GM19239 (cell line): ENCODE measurements around the gene EIF4E3.
A peak's percentile ranks its signal among the peaks of the same experiment; 100 is the strongest.

Experiments
- DNase-seq: peaks from one replicate; pipeline ENCODE4 v3.0.0; 2011; ENCODE audit warnings: low spot score; ENCODE audit not compliant: insufficient read length
- FAIRE-seq: peaks from 2 replicates; lab custom pipeline; 2011; peaks lifted over from hg19 to GRCh38; lab: Jason Lieb, UNC

Gene EIF4E3

GRCh38 chr3:71724171-71724453 is 1.1 kb downstream of the EIF4E3 start:
- FAIRE-seq (no peak), DNase-seq (no peak)

- FAIRE-seq (peak; percentile 62), DNase-seq (peak; percentile 25)
These were observed 1.6 kb downstream of the EIF4E3 start for GRCh38 chr3:71723452-71724170.

GRCh38 chr3:71722693-71723092 is 2.5 kb downstream of the EIF4E3 start:
- DNase-seq (no peak), FAIRE-seq (no peak)

- DNase-seq (no peak), FAIRE-seq (no peak)
These were observed 3.5 kb downstream of the EIF4E3 start for GRCh38 chr3:71721651-71722157.

GRCh38 chr3:71721002-71721401 is 4.2 kb downstream of the EIF4E3 start:
- FAIRE-seq, result no peak

GRCh38 chr3:71718072-71718471 is 7.1 kb downstream of the EIF4E3 start:
- FAIRE-seq, result no peak
- DNase-seq, result no peak

More at GRCh38 chr3:71721002-71721401, 4.2 kb downstream of the EIF4E3 start:
- DNase-seq, result no peak

- FAIRE-seq (no peak), DNase-seq (no peak)
These were observed 10.6 kb downstream of the EIF4E3 start for GRCh38 chr3:71714595-71714994.

GRCh38 chr3:71713041-71713440 is 12.2 kb downstream of the EIF4E3 start:
- no peak for FAIRE-seq
- DNase-seq, result no peak

GRCh38 chr3:71710906-71711494 is 14.2 kb downstream of the EIF4E3 start:
- DNase-seq, result peak; percentile 23
- peak; percentile 87 for FAIRE-seq

GRCh38 chr3:71709908-71710511 is 15.2 kb downstream of the EIF4E3 start:
- FAIRE-seq, result no peak

GRCh38 chr3:71708476-71709105 is 16.6 kb downstream of the EIF4E3 start:
- FAIRE-seq (no peak), DNase-seq (no peak)

More at GRCh38 chr3:71709908-71710511, 15.2 kb downstream of the EIF4E3 start:
- no peak for DNase-seq

- DNase-seq, result no peak
- FAIRE-seq, result no peak
These were observed 17.6 kb downstream of the EIF4E3 start for GRCh38 chr3:71707595-71707994.

- DNase-seq (no peak), FAIRE-seq (no peak)
These were observed 19.5 kb downstream of the EIF4E3 start for GRCh38 chr3:71705681-71706080.

- DNase-seq (no peak), FAIRE-seq (no peak)
These were observed 20.3 kb downstream of the EIF4E3 start for GRCh38 chr3:71704915-71705314.

- FAIRE-seq, result no peak
- DNase-seq, result no peak
These were observed 21.4 kb downstream of the EIF4E3 start for GRCh38 chr3:71703797-71704196.

GRCh38 chr3:71702131-71703024 is 22.8 kb downstream of the EIF4E3 start:
- DNase-seq (no peak), FAIRE-seq (peak; percentile 4)

GRCh38 chr3:71701251-71701762 is 23.9 kb downstream of the EIF4E3 start:
- DNase-seq (no peak), FAIRE-seq (no peak)

- no peak for DNase-seq
- no peak for FAIRE-seq
These were observed 30.2 kb downstream of the EIF4E3 start for GRCh38 chr3:71695000-71695482.

- no peak for FAIRE-seq
These were observed 30.7 kb downstream of the EIF4E3 start for GRCh38 chr3:71694358-71694999.

More at GRCh38 chr3:71694358-71694999, 30.7 kb downstream of the EIF4E3 start:
- DNase-seq, result no peak
